Measurements from ENCODE around the gene ANKRD11.
"Not testable (repeated sequence)": the region's sequence is repeated elsewhere in the genome, so short reads cannot be mapped to it uniquely, and the experiment has no call there.

ANKRD11 gene

GRCh38 chr16:89384282-89384681, 106.1 kb downstream of the ANKRD11 start:
- H3K14ac ChIP-seq (ENCODE audit: low read length), result peak overlapping the region; percentile 56
- DNase-seq (ENCODE audit: low spot score), result no peak
- H2BK15ac ChIP-seq (ENCODE audit: low read length), result no peak overlapping the region
- H3K23ac ChIP-seq (ENCODE audit: low read depth, low read length, poor library complexity), result peak overlapping the region; percentile 73
- H4K91ac ChIP-seq (ENCODE audit: low read depth, low read length, poor library complexity), result no peak overlapping the region
- H3K79me1 ChIP-seq (ENCODE audit: low read depth, low read length), result peaks cover 39% of the 10 kb centered on the region
- no peak overlapping the region for H3K9ac ChIP-seq (ENCODE audit: low read depth, low read length, poor library complexity)
- no peak overlapping the region for H2AFZ ChIP-seq (ENCODE audit: low read length)
- H3K4me2 ChIP-seq (ENCODE audit: insufficient read depth, low read length, poor library complexity, severe bottlenecking), result no peak overlapping the region
- peaks cover 18 to 19% of the 10 kb centered on the region in 2 donors for H3K4me1 ChIP-seq (ENCODE audit: control insufficient read depth in 2 of 2, insufficient read depth in 1 of 2, low read depth in 1 of 2, low read length in 2 of 2)
- no peak overlapping the region for H2BK120ac ChIP-seq (ENCODE audit: low read depth, low read length)
- no peak overlapping the region for H4K8ac ChIP-seq (ENCODE audit: low read depth, low read length)
- no peak overlapping the region for H3K4ac ChIP-seq (ENCODE audit: low read length)
- no peak overlapping the region for H3K27ac ChIP-seq (replicated peaks; ENCODE audit: low read length)
- H3K9me3 ChIP-seq (replicated peaks in 1 of 2; ENCODE audit: control insufficient read depth in 2 of 2, insufficient read depth in 1 of 2, low read depth in 1 of 2, low read length in 2 of 2), result no peaks in the 10 kb centered on the region
- 100% methylated on average over 1 of the region's 12 CpGs; no CpG with 5 or more reads in 1 of the 2 donors for WGBS, 2 donors (ENCODE audit: extremely low coverage in 2 of 2, insufficient read length in 2 of 2, insufficient replicate concordance in 1 of 2)
- no peak overlapping the region for H2BK12ac ChIP-seq (ENCODE audit: low read length)
- no peak overlapping the region for H3K4me3 ChIP-seq (ENCODE audit: low read length in 2 of 2)
- no peak overlapping the region for H2BK5ac ChIP-seq (ENCODE audit: low read length)
- H2AK5ac ChIP-seq (ENCODE audit: low read depth, low read length), result no peak overlapping the region
- H3K27me3 ChIP-seq (ENCODE audit: control insufficient read depth in 3 of 3, insufficient read depth in 3 of 3, low read depth in 1 of 3, low read length in 3 of 3), result no peaks in the 10 kb centered on the region
- H3K18ac ChIP-seq (ENCODE audit: low read length), result no peak overlapping the region
- H3K36me3 ChIP-seq (replicated peaks in 1 of 2; ENCODE audit: control insufficient read depth in 2 of 2, insufficient read depth in 2 of 2, low read length in 2 of 2), result peaks cover 0 to 24% of the 10 kb centered on the region in 2 donors

- no peak overlapping the region for H3K4ac ChIP-seq (ENCODE audit: low read length)
- H3K27ac ChIP-seq (replicated peaks; ENCODE audit: low read length), result peak overlapping the region; percentile 15
- no peaks in the 10 kb centered on the region for H3K9me3 ChIP-seq (replicated peaks in 1 of 2; ENCODE audit: control insufficient read depth in 2 of 2, insufficient read depth in 1 of 2, low read depth in 1 of 2, low read length in 2 of 2)
Observed at GRCh38 chr16:89383095-89384003, 107.0 kb downstream of the ANKRD11 start.

DNA sequence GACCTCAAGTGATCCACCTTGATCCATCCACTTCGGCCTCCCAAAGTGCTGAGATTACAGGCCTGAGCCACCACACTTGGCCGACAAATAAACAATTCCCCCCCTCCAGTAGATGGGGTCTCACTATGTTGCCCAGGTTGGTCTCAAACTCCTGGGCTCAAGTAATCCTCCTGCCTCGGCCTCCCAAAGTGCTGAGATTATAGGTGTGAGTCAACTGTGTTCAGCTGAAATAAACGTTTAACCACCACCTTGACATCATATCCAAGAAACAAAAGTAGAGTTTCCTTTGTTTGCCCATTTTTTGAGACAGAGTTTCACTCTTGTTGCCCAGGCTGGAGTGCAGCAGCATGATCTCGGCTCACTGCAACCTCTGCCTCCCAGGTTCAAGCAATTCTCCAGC, 107.8 kb downstream of the ANKRD11 start:
- not testable (repeated sequence) for H3K4ac ChIP-seq (ENCODE audit: low read length); H3K4me3 ChIP-seq (ENCODE audit: low read length in 2 of 2); H3K4me2 ChIP-seq (ENCODE audit: insufficient read depth, low read length, poor library complexity, severe bottlenecking); H3K14ac ChIP-seq (ENCODE audit: low read length); H4K8ac ChIP-seq (ENCODE audit: low read depth, low read length); DNase-seq (ENCODE audit: low spot score); H3K18ac ChIP-seq (ENCODE audit: low read length); H3K23ac ChIP-seq (ENCODE audit: low read depth, low read length, poor library complexity); H2BK5ac ChIP-seq (ENCODE audit: low read length); H3K27me3 ChIP-seq (ENCODE audit: control insufficient read depth in 3 of 3, insufficient read depth in 3 of 3, low read depth in 1 of 3, low read length in 3 of 3); H2BK12ac ChIP-seq (ENCODE audit: low read length); H3K9ac ChIP-seq (ENCODE audit: low read depth, low read length, poor library complexity); H2AK5ac ChIP-seq (ENCODE audit: low read depth, low read length); H2AFZ ChIP-seq (ENCODE audit: low read length); H3K27ac ChIP-seq (replicated peaks; ENCODE audit: low read length); H2BK120ac ChIP-seq (ENCODE audit: low read depth, low read length); H2BK15ac ChIP-seq (ENCODE audit: low read length); H3K9me3 ChIP-seq (replicated peaks in 1 of 2; ENCODE audit: control insufficient read depth in 2 of 2, insufficient read depth in 1 of 2, low read depth in 1 of 2, low read length in 2 of 2); H4K91ac ChIP-seq (ENCODE audit: low read depth, low read length, poor library complexity)
- no CpG with 5 or more reads among the region's 5 CpGs for WGBS, 2 donors (ENCODE audit: extremely low coverage in 2 of 2, insufficient read length in 2 of 2, insufficient replicate concordance in 1 of 2)
- Histone ChIP-seq H3K36me3 (replicated peaks in 1 of 2; ENCODE audit: control insufficient read depth in 2 of 2, insufficient read depth in 2 of 2, low read length in 2 of 2) (peaks cover 0 to 15% of the 10 kb centered on the region in 2 donors), H3K79me1 (ENCODE audit: low read depth, low read length) (peaks cover 42% of the 10 kb centered on the region), H3K4me1 (ENCODE audit: control insufficient read depth in 2 of 2, insufficient read depth in 1 of 2, low read depth in 1 of 2, low read length in 2 of 2) (peaks cover 19 to 20% of the 10 kb centered on the region in 2 donors)

More at GRCh38 chr16:89383095-89384003, 107.0 kb downstream of the ANKRD11 start:
- H3K4me3 ChIP-seq (ENCODE audit: low read length in 2 of 2), result no peak overlapping the region
- peak overlapping the region; percentile 25 for H3K4me2 ChIP-seq (ENCODE audit: insufficient read depth, low read length, poor library complexity, severe bottlenecking)
- H3K36me3 ChIP-seq (replicated peaks in 1 of 2; ENCODE audit: control insufficient read depth in 2 of 2, insufficient read depth in 2 of 2, low read length in 2 of 2), result peaks cover 0 to 16% of the 10 kb centered on the region in 2 donors
- no peak overlapping the region for H2BK15ac ChIP-seq (ENCODE audit: low read length)
- H3K4me1 ChIP-seq (ENCODE audit: control insufficient read depth in 2 of 2, insufficient read depth in 1 of 2, low read depth in 1 of 2, low read length in 2 of 2), result peaks cover 19% of the 10 kb centered on the region in 2 donors
- no peak overlapping the region for H4K91ac ChIP-seq (ENCODE audit: low read depth, low read length, poor library complexity)
- H3K79me1 ChIP-seq (ENCODE audit: low read depth, low read length), result peaks cover 42% of the 10 kb centered on the region
- peak overlapping the region; percentile 71 for H3K18ac ChIP-seq (ENCODE audit: low read length)
- peak overlapping the region; percentile 78 for H3K9ac ChIP-seq (ENCODE audit: low read depth, low read length, poor library complexity)
- no peak overlapping the region for H2AFZ ChIP-seq (ENCODE audit: low read length)
- H4K8ac ChIP-seq (ENCODE audit: low read depth, low read length), result no peak overlapping the region
- H2BK12ac ChIP-seq (ENCODE audit: low read length), result no peak overlapping the region
- H3K14ac ChIP-seq (ENCODE audit: low read length), result peak overlapping the region; percentile 2
- peak overlapping the region; percentile 93 for H3K23ac ChIP-seq (ENCODE audit: low read depth, low read length, poor library complexity)
- no peak for DNase-seq (ENCODE audit: low spot score)
- WGBS, 2 donors (ENCODE audit: extremely low coverage in 2 of 2, insufficient read length in 2 of 2, insufficient replicate concordance in 1 of 2), result no CpG with 5 or more reads among the region's 29 CpGs
- no peak overlapping the region for H2BK5ac ChIP-seq (ENCODE audit: low read length)
- no peaks in the 10 kb centered on the region for H3K27me3 ChIP-seq (ENCODE audit: control insufficient read depth in 3 of 3, insufficient read depth in 3 of 3, low read depth in 1 of 3, low read length in 3 of 3)
- H2AK5ac ChIP-seq (ENCODE audit: low read depth, low read length), result peak overlapping the region; percentile 70
- no peak overlapping the region for H2BK120ac ChIP-seq (ENCODE audit: low read depth, low read length)

DNA sequence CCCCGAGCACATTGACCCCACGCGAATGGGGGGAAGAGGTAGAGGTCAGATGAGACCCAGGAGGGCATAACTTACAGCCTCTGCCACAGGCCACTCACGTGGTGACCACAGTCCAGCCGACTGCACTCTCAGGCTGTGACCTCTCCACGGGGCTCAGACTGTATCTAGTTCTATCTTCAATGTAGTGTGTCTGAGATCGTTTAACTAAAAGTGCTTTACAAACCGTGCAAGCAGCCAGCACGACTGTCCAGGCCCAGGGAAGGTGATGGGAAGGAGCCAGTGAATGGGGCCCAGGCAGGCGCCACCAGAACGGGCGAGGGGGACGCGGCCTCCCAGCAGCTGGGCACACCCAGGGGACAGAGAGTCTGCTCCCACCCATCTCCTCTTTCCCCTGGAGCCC, 108.6 kb downstream of the ANKRD11 start:
- H3K36me3 ChIP-seq (replicated peaks in 1 of 2; ENCODE audit: control insufficient read depth in 2 of 2, insufficient read depth in 2 of 2, low read length in 2 of 2), result peaks cover 0 to 14% of the 10 kb centered on the region in 2 donors
- peak overlapping the region; percentile 94 for H2BK120ac ChIP-seq (ENCODE audit: low read depth, low read length)
- H3K27ac ChIP-seq (replicated peaks; ENCODE audit: low read length), result no peak overlapping the region
- H3K4me2 ChIP-seq (ENCODE audit: insufficient read depth, low read length, poor library complexity, severe bottlenecking), result no peak overlapping the region
- H4K91ac ChIP-seq (ENCODE audit: low read depth, low read length, poor library complexity), result no peak overlapping the region
- no peaks in the 10 kb centered on the region for H3K27me3 ChIP-seq (ENCODE audit: control insufficient read depth in 3 of 3, insufficient read depth in 3 of 3, low read depth in 1 of 3, low read length in 3 of 3)
- peak overlapping the region; percentile 58 for H4K8ac ChIP-seq (ENCODE audit: low read depth, low read length)
- no peak overlapping the region for H2BK5ac ChIP-seq (ENCODE audit: low read length)
- H2AFZ ChIP-seq (ENCODE audit: low read length), result no peak overlapping the region
- no peak overlapping the region for H3K18ac ChIP-seq (ENCODE audit: low read length)
- H2AK5ac ChIP-seq (ENCODE audit: low read depth, low read length), result no peak overlapping the region
- peaks cover 0 to 4% of the 10 kb centered on the region in 2 donors for H3K9me3 ChIP-seq (replicated peaks in 1 of 2; ENCODE audit: control insufficient read depth in 2 of 2, insufficient read depth in 1 of 2, low read depth in 1 of 2, low read length in 2 of 2)
- peaks cover 19 to 21% of the 10 kb centered on the region in 2 donors for H3K4me1 ChIP-seq (ENCODE audit: control insufficient read depth in 2 of 2, insufficient read depth in 1 of 2, low read depth in 1 of 2, low read length in 2 of 2)
- peak overlapping the region; percentile 44 for H3K9ac ChIP-seq (ENCODE audit: low read depth, low read length, poor library complexity)
- WGBS, 2 donors (ENCODE audit: extremely low coverage in 2 of 2, insufficient read length in 2 of 2, insufficient replicate concordance in 1 of 2), result no CpG with 5 or more reads among the region's 14 CpGs
- H3K14ac ChIP-seq (ENCODE audit: low read length), result no peak overlapping the region
- peaks cover 40% of the 10 kb centered on the region for H3K79me1 ChIP-seq (ENCODE audit: low read depth, low read length)
- H3K23ac ChIP-seq (ENCODE audit: low read depth, low read length, poor library complexity), result peak overlapping the region; percentile 39
- H3K4me3 ChIP-seq (ENCODE audit: low read length in 2 of 2), result no peak overlapping the region
- no peak overlapping the region for H3K4ac ChIP-seq (ENCODE audit: low read length)
- H2BK15ac ChIP-seq (ENCODE audit: low read length), result no peak overlapping the region
- DNase-seq (ENCODE audit: low spot score), result no peak
- H2BK12ac ChIP-seq (ENCODE audit: low read length), result no peak overlapping the region
